SK-MEL-5 (cell line): ENCODE measurements around the gene CMIP. TPM values are rescaled to one million over a fixed set of nuclear protein-coding genes. Genes with fewer than 3 reads are reported as not detected.

Experiments used
- DNase-seq: peaks from one replicate; pipeline ENCODE4 v3.0.0-alpha.2; 2016; ENCODE audit warnings: low read depth, low spot score
- in situ Hi-C: cut with HindIII; loops from 2 replicates; pipeline ENCODE4 v1.10.0; 2016; ENCODE audit warnings: low sequenced_read_pairs, high pct_unique_total_duplicates, low pct_unique_long_range_greater_than_20kb
- total RNA-seq: library from RNA; depleted of rRNA; stranded (reverse); fragments of >200 nt; shearing (Covaris generic); gene quantifications from 2 replicates; pipeline ENCODE4 v1.2.3, GENCODE V29; 2014

The CMIP gene
- total RNA-seq, 1 experiment from 2014 or later = 2.0 TPM

DNA sequence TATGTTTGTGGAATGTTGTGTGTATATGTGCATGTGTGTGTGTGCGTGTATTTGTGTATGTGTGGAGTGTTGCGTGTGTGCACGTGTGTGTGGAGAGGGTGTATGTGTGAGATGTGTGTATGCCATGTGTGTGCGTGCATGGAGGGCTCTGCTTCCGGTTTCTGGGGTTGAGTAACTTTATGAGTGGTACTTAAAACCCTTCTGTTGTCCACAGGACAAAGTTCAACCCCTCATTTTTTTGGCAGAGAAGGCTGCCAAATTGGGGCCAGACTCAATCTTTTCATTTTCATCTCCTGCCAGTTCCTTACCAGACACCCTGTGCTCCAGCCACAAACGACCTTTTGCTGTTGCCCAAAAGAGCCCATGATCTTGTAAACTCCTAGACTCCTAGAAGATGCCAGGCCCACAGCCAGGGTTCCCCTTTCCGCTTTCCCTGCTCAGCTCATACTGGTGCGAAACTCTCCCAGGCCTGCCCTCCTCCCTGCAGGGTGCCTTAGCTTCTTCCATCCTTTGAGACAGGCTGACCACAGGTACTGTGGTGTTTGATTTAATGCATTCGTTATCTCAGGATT is 100.2 kb downstream of the CMIP start:
- DNase-seq = no peak
- in situ Hi-C loops = no loop called here

DNA sequence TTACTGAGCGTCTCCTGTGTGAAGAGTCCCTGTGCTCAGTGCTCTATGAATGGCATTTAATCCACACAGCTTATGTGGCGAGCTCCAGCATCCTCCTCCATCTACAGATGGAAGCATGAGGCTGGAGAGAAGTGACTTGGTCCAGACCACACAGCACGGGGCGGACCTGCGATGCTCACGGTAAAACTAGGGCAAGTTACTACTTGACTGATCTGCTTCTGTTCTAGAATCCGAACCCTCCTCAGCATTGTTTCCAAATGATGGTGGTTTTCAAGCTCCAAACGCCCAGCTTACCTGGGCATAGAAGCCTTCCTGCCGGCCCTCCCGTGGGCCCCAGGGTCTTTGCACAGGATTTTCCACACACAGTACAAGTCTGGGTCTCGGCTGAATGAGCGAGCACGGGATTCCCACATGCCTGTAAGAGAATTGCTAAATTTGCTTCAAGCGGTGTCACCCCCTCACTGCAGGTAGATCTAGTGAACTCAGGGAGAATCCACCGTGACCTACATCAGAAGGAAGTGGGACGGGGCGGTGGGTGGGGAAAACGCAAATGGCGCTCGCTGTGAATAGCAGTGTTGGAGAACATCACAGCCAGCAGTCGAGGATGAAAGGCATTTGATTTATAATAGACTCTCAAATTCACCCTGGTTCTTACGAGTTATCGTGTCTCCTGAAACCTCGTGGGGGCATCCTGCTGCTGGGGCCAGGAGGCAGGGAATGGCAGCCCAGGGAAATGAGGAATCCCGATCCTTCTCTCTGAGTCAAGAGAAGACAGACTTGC is 101.1 kb downstream of the CMIP start:
- in situ Hi-C loops = no loop called here
- DNase-seq = no peak

DNA sequence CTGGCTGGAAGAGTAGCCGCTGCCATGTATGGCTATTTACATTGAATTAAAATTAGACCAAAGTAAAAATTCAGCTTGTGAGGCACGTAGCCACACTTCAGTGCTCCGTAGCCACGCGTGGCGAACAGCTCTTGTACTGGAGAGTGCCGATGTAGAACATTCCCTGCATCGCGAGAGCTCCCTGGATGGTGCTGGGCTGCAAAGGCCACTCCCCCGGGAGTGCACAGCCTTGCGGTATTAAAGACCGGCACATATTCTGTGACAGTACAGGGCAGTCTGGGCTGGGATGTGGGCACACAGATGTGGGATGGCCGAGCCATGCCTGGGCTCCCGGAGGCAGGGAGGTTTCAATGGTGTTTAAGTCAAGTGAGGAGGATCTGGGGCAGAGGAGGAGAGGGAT is 102.2 kb downstream of the CMIP start:
- in situ Hi-C loops = no loop called here
- DNase-seq = no peak

DNA sequence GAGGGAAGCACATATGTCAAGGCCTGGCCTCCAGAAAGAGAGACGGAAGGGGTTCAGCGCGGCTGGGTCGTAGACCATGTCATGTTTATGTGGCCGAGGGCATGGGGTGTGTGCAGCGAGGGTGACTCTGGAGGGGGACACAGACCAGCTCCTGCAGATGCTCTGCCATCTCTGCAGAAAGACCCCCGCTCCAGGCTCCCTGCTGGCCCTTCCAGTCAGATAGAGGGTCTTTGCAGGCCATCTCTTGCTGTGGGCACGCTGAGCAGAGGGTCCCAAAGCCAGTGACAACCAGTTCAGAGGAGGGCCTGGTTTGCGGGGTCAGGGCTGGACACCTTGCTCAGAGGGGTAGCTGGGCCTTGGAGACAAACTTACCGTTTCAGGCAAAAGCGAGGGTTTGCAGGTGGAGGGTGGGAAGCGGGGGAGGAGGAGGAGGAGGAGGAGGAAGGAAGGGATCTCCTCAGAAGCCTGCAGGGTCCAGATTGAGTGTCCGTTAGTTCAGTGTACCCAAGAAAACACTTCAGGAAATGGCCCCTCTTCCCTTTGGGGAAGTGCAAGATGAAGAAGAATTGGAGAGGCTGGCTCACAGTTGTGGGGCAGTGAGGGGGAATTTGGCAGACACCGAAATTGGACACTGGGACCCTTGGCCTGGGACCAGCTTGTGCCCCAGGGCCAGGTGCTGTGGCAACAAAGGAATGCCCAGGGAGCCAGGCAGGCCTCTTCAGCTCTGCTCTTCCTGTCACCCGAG is 102.8 kb downstream of the CMIP start:
- in situ Hi-C loops = no loop called here
- no peak for DNase-seq

DNA sequence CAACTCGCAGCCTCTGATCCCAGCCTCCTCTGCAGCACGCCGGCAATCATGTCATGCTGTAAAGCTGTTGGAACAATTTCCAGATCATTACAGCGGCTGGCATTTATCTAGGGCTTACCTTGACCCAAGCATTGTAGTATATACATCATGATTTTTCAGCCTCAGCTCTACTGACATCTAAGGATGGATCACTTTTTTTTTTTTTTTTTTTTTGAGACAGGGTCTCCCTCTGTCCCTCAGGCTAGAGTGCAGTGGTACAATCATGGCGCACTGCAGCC is 103.3 kb downstream of the CMIP start:
- DNase-seq = no peak
- in situ Hi-C loops = no loop called here

DNA sequence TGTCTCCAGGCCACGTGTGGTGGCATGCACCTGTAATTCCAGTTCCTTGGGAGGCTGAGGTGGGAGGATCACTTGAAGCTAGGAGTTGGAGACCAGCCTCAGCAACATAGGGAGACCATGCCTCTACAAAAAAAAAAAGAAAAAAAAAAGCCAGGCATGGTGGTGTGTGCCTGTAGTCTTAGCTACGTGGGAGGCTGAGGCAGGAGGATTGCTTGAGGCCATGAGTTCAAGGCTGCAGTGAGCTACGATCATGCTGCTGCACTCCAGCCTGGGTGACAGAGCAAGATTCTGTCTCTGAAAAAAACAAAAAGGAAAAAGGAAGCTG is 103.9 kb downstream of the CMIP start:
- no peak for DNase-seq

DNA sequence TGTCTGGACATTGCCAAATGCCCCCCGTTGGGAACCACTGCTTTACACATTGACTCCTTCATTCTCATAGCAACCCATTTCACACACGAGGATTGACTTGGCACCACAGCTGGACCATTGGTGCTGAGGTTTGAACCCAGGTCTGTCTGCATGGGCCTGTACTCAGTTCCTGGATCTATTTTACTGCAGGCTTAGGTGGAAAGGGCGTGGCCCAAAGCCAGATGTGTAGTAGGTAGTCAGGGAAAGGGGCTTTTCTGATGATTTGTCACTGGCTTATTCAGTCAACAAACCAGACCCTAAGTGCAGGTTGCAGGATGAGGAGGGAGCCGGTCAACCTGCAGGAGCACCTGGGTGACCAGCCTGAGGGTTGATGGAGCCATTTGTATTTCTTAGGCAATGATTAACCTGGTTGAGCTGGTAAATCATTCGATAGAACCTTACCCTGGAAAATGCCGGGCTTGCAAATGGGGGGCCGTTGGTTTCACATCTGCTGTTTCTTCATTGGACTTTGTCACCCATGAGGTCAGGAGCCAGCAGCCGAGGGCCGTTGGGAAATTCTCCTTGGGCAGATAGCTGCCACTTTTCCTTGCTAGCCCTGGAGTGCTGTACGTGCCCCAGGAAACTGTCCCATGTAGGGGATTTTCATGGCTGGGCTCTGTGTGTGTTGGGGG is 104.4 kb downstream of the CMIP start:
- no peak for DNase-seq
- in situ Hi-C loops = no loop called here

More for the DNA sequence above, 103.9 kb downstream of the CMIP start:
- in situ Hi-C loops = no loop called here

DNA sequence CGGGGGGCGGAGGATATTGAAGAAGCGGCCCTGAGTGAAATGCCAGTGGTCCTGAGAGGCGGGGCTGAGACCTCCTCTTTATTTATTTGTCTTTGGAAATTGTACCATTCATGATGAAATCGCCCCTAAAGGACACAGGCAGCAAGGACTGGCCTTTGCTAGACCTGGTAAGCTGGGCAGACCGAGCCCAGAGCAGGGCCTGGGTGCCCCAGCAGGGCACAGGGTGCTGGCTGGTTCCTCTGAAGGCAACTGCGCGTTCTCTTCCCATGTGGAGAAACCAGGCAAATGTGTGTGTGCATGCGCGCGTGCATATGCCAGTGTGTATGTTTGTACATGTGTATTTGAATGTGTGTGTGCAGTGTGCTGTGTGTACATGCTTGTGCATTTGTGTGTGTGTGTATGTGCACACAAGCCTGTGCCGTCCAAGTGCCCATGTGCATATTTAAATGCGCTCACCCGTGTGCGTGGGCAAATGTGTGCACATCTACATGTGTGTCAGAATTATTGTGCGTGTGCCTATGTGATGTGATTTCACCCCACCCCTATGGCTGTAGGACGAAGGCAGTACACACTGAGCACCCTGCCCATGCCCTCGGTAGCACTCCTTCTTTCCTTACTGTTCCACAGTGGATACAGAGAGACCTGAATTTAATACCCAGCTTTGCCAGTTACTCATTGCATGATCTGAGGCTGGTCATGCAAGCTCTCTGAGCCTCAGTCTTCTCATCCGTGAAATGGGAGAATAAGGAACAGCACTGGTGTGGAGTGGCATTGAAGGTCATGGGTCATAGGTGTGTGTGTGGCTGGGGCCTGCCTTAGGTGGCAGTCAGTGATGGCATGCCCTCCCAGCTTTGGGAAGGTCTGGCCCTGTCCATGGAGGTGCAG is 105.2 kb downstream of the CMIP start:
- in situ Hi-C loops = no loop called here
- no peak for DNase-seq

DNA sequence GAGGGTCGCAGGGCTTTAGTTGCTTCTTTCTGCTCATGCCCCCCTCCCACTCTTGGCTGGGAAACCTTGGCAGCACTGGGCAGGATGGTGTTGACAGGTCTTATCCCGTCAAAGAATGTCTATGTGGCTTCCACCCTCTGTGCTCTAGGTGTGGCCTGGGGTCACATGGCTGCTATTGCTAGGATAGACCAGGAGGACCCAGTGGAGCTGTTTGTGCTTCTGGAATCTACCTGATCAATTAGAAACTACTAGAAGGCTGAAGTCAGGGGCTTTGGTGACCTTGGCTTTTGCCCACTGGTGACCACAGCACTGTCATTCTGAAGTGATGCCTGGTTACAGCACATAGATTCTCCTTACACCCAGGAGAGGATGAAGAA is 105.8 kb downstream of the CMIP start:
- DNase-seq = no peak
- in situ Hi-C loops = no loop called here

DNA sequence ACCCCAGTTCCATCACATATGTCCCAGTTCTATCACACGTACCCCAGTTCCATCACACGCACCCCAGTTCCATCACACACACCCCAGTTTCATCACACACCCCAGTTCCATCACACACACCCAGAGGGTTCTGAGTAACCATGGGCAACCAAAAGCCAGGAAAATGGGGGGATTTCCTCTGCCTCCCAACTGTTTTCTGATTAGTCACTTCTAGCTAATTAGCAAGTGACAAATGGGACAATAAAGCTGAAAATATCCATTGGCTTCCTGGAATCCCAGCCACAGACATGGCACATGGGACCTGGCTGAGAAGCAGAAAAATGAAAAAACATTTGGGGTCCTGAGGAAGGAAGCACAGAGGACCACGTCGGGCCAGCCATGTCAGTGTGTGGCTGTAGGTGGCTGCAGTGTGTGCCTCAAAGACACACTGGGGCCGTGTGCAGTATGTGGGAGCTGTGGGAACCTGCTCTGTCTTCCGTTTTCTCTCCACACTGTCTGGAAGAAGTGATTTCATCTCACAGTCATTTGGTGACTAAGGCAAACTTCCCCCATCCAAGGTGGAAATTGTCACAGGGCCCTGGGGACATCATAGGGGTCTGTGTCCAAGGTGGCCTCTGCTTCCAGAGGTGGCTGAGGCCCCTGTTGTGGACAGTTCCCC is 106.7 kb downstream of the CMIP start:
- in situ Hi-C loops = no loop called here
- DNase-seq = no peak

DNA sequence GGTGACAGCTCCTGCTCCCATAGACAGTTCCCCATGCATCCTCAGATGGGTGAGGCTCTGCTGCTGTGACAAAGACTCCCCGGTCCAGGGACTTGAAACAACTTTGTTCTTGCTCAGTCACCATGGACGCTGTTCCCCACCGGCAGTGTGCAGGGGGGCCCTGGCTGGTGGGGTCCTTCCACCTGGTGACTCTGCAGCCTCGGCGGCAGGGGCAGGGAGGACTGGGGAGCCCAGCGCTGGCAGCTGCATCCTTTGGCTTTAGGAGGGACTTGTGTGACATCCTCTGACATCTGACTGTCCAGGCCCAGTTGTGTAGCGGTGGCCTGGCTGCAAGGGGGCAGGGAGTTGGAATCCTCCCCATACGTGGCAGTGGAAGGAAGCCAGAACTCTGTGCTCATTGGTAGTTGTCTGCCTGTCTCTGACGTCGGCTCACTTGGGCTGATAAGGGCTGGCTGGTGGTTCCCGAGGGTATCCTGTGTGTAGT is 107.3 kb downstream of the CMIP start:
- DNase-seq = no peak
- in situ Hi-C loops = no loop called here

DNA sequence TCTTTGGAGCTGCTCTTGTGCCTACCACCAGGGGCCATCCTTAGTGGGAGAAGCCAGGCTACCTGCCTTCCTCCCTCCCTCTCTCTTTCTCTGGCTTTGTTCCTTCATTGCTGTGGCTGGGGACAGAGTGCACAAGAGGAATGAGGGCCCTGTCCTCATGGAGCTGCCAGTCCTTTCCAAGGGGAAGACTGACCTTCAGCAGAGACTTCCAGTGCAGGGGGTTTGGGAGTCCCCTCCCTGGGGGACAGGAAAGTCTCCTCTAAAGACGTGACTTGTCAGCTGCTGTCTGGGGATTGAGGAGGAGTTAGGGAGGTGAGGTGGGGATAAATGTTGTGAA is 108.1 kb downstream of the CMIP start:
- DNase-seq = no peak
- in situ Hi-C loops = no loop called here

DNA sequence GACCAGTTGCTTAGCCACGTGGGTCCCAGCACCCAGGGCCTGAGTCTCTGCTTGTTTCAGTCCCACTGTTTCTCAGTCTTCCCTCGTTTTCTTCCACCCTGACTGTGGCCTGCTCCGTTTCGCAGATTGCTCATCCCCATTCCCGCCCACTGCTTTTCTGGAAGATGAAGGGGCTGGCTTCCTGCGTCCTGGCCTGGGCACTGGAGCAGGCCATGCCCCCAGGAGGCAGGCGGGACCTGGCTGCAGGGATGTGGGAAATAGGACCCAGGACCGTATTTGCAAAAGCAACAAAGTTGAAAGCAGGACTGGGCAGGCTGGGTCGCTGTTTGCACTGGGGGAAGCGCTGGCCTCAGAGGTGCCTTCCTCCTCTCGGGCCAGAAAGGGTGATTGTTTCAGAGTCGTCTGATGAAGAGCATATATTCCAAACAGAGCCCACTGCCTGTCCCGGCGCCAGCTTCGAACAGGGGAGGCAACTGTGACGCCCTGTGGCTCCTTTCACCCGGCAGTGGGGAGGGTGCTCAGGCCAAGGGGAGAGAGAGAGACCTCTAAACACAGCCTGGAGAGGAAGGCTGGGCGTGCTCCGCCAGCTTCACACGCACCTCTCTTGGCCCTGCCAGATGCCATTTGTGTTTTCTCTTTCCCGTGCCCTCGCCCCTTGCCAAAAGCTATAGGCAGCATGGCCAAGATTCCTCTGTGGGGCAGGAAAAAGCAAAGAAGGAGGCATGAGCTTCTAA is 108.6 kb downstream of the CMIP start:
- in situ Hi-C loops = no loop called here
- no peak for DNase-seq

DNA sequence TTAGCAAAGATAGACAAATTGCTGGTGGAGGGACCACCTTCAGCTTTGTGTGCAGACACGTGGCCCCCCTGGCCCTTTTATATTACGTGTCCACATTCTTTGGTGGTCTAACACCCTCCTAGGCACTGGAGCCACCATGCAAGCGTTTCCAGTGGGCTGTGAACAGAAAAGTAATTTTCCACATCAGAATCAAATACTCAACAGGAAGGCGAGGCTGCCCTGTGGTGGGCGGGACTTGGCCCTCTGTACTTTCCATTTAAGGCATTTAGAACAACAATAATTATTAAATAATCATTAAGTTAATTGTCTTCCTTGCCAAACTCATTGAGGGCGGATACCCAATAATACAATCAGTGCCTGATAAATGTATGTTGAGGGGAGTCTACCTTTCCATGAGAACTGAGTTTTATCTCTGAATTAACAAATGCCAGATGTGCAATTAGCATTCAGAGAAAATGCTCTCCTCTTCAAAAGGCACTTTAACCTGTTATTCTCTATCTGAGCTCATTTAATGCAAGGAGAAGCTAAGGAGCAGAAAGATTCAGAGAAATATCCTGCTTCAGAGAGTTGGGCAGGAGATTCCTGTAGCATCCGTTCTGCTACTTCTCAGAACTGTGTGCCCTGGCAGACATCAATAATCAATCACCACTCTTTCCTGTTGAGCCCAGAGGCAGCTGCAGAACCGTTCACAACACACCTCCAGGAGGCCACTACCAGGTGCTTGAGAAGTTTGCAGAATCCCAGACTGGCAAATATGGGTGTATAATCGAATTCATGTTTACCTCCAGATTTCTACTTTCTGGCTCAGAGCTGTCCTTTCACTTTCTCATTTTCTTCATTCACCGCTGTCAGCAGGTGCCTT is 109.4 kb downstream of the CMIP start:
- in situ Hi-C loops = no loop called here
- DNase-seq = no peak

DNA sequence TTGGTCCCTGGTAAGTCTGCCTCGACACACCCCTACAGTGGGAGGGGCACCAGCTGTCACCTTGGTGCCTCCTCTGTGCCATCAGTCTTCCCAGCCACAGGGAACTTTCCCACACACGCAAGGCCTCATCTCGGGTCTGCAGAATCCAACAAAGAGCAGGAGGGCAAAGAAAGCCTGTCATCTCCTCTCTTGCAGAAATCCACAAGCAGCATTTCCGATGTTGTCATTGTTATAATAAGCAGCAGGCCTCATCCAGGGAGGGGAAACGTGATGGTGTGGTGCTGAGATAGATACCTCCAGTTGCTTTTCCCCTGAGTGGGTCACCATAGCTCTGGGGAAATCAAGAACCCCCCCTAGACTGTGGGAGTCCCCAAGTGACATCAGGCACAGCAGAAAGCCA is 110.4 kb downstream of the CMIP start:
- in situ Hi-C loops = no loop called here

DNA sequence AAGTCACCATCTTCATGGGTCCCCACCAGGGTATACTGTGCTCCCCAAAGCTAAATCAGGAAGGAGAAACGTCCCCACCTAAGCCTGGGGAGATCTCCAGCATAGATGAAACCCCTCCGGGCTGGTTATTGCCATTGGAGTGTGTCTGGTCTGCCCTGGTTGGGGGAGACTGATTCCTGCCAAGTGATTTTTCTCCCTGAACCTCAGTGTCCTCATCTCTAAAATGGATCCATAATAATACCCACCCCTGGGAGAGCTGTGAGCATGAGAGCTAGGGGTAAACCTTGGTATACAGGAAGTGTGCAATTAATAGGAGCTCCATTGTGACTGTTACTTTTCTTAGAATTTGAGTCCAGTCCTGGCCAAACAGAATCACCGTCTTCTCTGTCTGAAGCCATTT is 111.1 kb downstream of the CMIP start:
- in situ Hi-C loops = no loop called here
- DNase-seq = no peak

More for the DNA sequence above, 110.4 kb downstream of the CMIP start:
- no peak for DNase-seq
